Measurements from ENCODE around the gene MUC6.

Gene MUC6

GRCh38 chr11:1038361-1038760 is 1.8 kb upstream of the MUC6 start:
- DNase-seq (ENCODE audit: low read depth in 2 of 2), result no peak

GRCh38 chr11:1037506-1038055 is 1.1 kb upstream of the MUC6 start:
- no peak for DNase-seq (ENCODE audit: low read depth in 2 of 2)

DNA sequence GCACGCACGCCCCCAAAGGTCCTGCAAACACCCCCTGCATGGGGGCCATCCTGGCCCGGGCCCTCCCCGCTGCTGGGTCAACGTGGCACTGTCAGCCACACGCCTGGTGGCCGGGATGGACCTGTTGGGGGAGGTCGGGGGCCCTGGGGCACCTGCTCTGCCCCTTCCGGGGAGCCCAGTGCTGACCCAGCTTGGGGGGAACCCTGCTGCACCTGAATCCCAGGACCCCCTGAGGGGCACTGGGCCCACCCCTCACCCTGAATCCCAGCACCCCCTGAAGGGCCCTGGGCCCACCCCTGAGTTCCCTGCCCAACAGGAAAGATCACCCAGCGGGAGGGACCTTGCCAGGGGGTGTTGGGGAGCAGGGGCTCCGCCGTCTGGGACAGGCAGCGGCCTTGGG is 413 bp upstream of the MUC6 start:
- DNase-seq (ENCODE audit: low read depth in 2 of 2), result no peak

GRCh38 chr11:1035577-1036283 is 788 bp downstream of the MUC6 start:
- DNase-seq (ENCODE audit: low read depth in 2 of 2), result no peak

- no peak for DNase-seq (ENCODE audit: low read depth in 2 of 2)
Observed at GRCh38 chr11:1034456-1035295, 1.8 kb downstream of the MUC6 start.

GRCh38 chr11:1034001-1034400 is 2.5 kb downstream of the MUC6 start:
- no peak for DNase-seq (ENCODE audit: low read depth in 2 of 2)

DNA sequence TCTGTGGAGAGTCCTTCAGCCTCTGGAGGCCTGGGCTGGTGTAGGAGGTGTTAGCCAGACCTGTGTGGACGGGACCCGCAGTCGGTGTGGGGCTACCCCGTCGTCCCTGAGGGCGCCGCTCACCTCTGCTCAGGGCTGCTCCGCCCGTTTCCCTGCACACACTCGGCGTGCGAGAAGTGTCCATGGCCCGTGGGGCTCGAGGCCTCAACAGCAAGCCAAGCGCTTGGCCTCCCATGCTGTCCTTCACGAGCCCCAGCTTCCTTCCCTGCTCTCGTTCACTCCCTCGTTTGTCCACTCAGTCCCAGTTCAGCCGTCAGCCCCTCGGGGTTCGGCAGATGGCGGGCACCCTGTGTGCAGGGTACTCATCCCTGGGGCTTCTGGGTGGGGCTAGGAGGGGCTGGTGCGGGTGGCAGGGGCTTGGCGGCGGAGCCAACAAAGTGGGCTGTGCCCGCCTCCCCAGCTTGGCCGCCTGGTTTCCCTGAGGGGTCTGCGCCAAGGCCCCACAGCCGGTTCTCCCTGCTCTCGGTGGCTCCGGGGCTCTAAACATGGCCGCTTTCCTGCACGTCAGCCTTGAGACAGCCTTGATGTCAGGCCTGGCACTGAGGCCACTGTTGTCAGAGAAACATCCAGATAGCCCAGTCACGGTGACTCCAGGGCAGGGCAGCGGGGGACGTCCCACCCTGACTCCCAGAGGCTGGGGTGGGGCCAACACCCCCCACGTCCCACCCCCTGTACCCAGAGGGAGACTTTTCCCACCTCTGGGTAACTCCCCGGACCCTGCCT is 3.3 kb downstream of the MUC6 start:
- DNase-seq (ENCODE audit: low read depth in 2 of 2), result no peak

- DNase-seq (ENCODE audit: low read depth in 2 of 2), result no peak
Observed at GRCh38 chr11:1032310-1032891, 4.1 kb downstream of the MUC6 start.

DNA sequence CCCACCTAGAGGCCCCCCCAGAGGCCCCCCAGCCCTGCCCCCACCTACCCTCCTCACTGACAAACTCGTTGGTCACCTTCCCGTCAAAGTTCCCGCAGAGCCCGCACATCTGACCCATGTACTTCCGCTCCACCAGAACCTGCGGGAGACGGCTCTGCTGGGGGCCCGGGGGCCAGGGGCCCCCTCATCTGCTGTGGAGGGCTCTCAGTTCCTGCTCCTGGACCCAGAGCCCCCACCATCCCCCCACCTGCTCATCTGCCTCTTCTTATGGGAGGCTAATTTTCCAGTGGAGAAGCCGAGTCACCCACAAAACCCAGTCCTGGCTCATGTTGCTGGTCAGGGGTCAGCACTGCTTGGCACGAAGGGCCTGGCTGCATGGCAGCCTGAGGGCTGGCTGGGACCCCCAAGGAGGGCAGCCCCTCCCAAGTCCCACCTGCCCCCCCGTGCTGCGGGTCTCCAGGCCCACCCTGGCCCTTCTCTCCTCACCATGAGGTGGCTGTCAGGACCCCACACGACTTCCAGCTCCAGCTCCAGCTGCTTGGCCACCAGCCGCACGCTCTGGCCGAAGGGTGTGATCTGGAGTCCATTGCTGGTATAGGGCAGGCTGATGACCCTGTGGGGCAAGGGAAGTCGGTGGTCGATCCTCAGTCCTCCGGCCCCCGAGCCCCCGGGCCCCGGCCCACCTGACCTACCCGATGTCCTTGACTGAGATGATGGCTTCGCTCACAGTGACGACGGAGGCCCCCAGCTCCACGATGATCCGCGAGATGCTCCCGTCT is 5.2 kb downstream of the MUC6 start:
- no peak for DNase-seq (ENCODE audit: low read depth in 2 of 2)

- DNase-seq (ENCODE audit: low read depth in 2 of 2), result no peak
Observed at GRCh38 chr11:1030556-1030955, 6.0 kb downstream of the MUC6 start.

GRCh38 chr11:1030086-1030485 is 6.4 kb downstream of the MUC6 start:
- no peak for DNase-seq (ENCODE audit: low read depth in 2 of 2)

- DNase-seq (ENCODE audit: low read depth in 2 of 2), result no peak
Observed at GRCh38 chr11:1029654-1030053, 6.9 kb downstream of the MUC6 start.

DNA sequence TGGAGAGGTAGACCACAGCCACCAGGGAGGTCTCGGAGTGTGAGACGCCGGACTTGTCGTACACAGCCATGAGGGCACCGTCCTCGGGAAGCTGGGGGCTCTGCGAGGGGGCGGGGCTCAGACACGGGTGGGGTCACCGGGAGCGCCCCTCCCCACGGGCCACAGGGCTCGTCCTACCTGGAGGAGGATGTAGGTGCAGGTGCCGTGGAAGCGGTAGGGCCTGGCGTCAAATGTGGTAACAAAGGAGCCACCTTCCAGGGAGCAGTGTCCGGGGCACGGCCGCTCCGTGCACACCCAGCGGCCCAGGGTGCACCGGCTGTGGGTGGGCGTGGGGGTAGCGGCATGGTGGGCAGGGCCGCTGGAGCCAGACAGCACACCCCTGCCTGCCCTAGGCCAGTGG is 7.5 kb downstream of the MUC6 start:
- DNase-seq (ENCODE audit: low read depth in 2 of 2), result no peak

DNA sequence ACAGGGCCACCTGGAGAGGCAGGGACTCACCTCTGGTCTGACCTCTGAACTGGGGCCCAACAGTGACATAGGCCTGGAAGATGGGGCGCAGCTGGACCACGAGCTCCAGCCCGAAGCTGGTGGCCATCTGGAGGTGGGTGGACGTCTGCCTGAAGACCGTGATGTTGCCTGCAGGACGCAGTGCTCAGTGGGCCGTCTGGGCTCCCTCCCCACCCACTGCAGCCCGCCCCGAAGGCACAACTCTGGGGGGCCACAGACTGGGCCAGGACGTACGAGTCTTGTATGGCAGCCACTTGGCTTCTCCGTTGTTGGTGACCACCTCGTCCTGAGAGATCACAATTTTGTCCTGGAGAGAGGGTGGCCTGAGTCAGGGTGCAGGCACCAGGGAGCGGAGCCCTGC is 7.9 kb downstream of the MUC6 start:
- no peak for DNase-seq (ENCODE audit: low read depth in 2 of 2)

GRCh38 chr11:1028291-1028540 is 8.3 kb downstream of the MUC6 start:
- DNase-seq (ENCODE audit: low read depth in 2 of 2), result no peak

DNA sequence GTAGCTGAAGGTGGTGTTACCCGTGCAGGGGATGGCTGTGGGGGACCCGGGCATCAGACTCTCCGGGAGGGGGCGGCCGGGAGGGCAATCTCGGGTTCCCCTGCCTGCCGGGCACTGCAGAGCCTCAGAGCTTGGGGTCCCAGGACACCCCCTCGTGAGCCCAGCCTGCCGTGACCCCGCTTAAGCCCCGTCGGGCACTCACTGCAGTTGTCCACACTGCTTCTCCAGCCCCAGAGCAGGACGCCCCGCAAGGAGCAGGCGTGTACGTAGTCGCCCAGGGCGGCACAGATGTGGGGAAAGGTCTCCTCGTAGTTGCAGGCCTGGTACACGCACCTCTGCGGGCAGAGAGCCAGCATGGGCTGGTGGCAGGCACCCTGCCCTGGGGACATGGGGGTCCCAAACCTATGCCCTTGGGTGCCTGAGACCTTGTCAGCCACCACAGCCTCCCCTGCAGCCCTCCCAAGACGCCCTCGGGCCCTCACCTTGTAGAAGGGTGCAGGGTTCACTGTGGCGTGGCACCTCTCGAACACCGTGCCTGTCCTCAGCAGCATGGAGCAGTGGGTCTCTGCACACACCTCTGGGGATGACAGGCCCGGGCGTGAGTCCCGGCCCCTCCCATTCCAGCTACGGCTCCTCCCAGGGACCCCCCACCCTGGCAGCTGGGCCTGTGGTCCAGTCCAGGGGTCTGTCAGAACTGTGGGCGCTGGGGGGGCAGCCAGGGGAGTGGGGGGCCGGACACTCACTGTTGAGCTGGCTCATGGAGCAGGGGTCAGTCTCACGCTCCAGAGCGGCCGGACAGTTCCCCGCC is 8.8 kb downstream of the MUC6 start:
- no peak for DNase-seq (ENCODE audit: low read depth in 2 of 2)

DNA sequence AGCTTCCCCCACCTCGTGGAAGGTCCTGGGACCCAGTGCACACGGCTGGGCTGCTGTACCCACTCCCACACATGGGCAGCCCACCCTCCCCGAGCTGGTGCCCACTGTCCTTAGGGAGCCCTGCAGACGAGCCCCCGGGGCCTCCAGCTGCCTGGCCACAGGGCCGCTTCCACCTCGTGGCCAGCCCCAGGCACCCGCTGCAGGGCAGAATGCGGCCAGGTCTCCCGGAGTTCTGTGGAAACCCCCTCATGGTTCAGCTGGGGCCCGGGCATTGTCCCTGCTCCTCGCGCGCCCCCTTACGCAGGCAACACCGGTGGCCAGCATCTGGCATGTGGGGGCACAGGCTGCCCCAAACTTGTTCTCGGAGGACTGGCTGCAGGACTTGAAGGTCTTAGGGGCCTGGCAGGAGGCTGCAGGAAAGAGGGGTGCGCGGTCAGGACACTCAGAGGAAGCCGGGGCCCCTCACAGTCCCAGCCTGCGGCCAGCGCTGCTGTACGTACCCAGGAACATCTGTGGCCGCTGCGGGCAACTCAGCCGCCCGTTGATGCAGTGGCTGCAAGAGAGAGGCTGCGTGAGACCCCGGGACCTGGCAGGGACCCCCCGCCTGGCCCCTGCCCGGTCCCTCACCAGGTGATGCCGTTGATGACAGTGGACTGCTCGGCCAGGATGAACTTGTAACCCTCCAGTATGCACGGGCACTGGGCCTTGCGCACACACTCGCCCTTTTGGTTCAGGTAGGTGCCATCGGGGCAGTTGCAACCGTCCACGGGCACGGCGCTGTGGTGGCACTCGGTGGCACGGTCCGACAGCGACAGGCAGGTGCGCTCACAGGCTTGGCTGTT is 9.7 kb downstream of the MUC6 start:
- no peak for DNase-seq (ENCODE audit: low read depth in 2 of 2)

DNA sequence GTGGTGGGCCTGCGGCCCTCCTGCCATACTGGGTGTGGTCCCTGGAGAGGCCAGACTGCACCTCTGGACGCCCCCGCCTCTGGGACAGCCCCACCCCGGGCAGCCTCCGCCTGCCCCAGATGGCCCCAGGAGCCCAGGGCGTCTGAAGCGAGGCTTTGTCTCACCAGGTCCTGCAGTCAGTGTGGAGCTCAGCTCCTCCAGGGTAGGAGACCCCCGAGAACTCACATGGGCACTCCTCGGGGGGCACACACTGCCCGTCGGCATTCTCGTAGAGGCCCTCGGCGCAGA is 10.4 kb downstream of the MUC6 start:
- no peak for DNase-seq (ENCODE audit: low read depth in 2 of 2)

DNA sequence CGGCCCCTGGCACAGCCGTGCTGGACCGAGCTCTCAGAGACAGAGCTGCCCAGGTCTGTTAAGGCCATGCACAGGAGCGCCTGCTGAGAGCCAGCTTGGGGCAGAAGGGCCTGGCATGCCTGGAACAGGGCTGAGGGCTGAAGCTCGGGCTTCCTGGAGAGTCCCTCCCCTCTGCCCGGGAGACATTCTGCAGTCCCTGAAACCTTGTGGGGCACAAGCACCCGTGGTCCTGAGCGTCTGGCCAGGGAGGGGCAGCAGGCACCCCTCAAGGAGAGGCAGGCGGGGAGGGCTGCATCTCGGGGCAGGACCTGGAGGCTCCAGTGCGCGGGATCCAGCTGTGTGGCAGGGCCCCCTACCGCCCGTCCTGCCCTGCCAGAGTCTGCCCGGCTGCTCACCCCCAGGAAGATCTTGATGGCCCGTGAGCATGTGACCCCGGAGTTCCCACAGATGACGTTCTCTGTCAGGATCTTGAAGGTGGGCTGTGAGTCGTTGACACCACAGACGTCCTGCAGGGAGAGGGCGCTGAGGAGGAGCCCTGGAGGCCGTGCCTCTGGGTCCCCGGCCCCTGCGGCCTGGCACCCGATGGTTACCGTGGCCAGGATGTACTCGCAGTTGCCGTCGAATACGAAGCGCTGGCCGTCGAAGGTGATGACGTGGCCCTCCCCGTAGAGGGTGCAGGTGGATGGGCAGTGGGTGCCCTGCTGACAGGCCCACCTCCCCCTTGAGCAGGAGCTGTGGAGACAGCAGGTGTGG is 10.9 kb downstream of the MUC6 start:
- DNase-seq (ENCODE audit: low read depth in 2 of 2), result no peak

Measured in stimulated activated CD4-positive, alpha-beta T cell treated with anti-CD3 and anti-CD28 coated beads, Interleukin-1b, Interleukin-23, amount 100 ng/mL, for 4 hours (primary cell).